K562 (cell line): ENCODE data around the gene AGAP3. TPM values are rescaled to one million over a fixed set of nuclear protein-coding genes. Genes with fewer than 3 reads are reported as not detected.

ENCODE experiments used
- CBX8 ChIP-seq: fragments of 200-600 bp; sonication (generic); IDR thresholded peaks from 2 replicates; pipeline ENCODE4 v1.6.1; 2012; ENCODE audit warnings: borderline replicate concordance, mixed run types, low read depth, mild to moderate bottlenecking, moderate library complexity, mixed read lengths, low read length, control low read depth, inconsistent platforms; ENCODE audit not compliant: poor library complexity, severe bottlenecking; ENCODE audit errors: extremely low read depth
- PHB2 ChIP-seq: fragments of 450-650 bp; IDR thresholded peaks from 2 replicates; pipeline ENCODE4 v1.6.1; 2017; ENCODE audit warnings: low read depth
- XRCC5 ChIP-seq: fragments of 200-400 bp; formaldehyde crosslinking; IDR thresholded peaks from 2 replicates; pipeline ENCODE4 v1.6.1; 2017; ENCODE audit warnings: low read depth, mild to moderate bottlenecking, low read length
- polyA plus RNA-seq, 8 experiments: library from polyadenylated mRNA; depleted of rRNA in 4 of 8; stranded (reverse) in 5 of 8; unstranded in 3 of 8; fragments of >200 nt; fragmentation: Nextera tagmentation in 2 of 8; fragmentation: Illumina TruSeq in 1 of 8; extraction: Ambion mirVana in 2 of 8; extraction: Trizol in 1 of 8; gene quantifications; 2 replicates each; pipeline versions ENCODE4 v1.2.1 to v1.2.3, GENCODE V29; 2011 to 2014; ENCODE audit warnings: inconsistent platforms in 1 of 8, missing spikeins in 1 of 8
- total RNA-seq, 7 experiments: library from RNA; depleted of rRNA in 6 of 7; stranded (reverse); fragments of >200 nt in 6 of 7; fragmentation: Illumina TruSeq in 2 of 7; extraction: Trizol in 2 of 7; gene quantifications; 2 replicates each; pipeline versions ENCODE4 v1.2.1 to v1.2.3, GENCODE V29; 2011 to 2021; ENCODE audit warnings: low replicate concordance in 1 of 7
- TF ChIP-seq, protein P1 (sequence below), 2 experiments: fragments of 150-350 bp in 1 of 2; IDR thresholded peaks; 2 replicates each; pipeline ENCODE4 v1.6.1; 2012 to 2016; ENCODE audit warnings: low read depth in 2 of 2, low read length in 2 of 2, mild to moderate bottlenecking in 1 of 2, moderate library complexity in 1 of 2
- TF ChIP-seq, protein P2 (sequence below), 2 experiments: fragments of 450-650 bp; formaldehyde crosslinking in 1 of 2; IDR thresholded peaks; 2 replicates each; pipeline versions ENCODE4 v1.4.0 to v1.6.1; 2014 to 2020; ENCODE audit warnings: mild to moderate bottlenecking in 2 of 2, borderline replicate concordance in 1 of 2, low read depth in 1 of 2
- TF ChIP-seq, protein P3 (sequence below): fragments of 250-450 bp; sonication (Bioruptor Pico); IDR thresholded peaks from 2 replicates; pipeline ENCODE4 v1.4.0; 2020

AGAP3 gene
- total and polyA plus RNA-seq, 9 of the 15 experiments (the other 6 are each of a cell fraction or from before 2014, with no cell fraction given) = 3.4 to 208 (median 62.2) TPM

- TF ChIP-seq, protein P1, sequence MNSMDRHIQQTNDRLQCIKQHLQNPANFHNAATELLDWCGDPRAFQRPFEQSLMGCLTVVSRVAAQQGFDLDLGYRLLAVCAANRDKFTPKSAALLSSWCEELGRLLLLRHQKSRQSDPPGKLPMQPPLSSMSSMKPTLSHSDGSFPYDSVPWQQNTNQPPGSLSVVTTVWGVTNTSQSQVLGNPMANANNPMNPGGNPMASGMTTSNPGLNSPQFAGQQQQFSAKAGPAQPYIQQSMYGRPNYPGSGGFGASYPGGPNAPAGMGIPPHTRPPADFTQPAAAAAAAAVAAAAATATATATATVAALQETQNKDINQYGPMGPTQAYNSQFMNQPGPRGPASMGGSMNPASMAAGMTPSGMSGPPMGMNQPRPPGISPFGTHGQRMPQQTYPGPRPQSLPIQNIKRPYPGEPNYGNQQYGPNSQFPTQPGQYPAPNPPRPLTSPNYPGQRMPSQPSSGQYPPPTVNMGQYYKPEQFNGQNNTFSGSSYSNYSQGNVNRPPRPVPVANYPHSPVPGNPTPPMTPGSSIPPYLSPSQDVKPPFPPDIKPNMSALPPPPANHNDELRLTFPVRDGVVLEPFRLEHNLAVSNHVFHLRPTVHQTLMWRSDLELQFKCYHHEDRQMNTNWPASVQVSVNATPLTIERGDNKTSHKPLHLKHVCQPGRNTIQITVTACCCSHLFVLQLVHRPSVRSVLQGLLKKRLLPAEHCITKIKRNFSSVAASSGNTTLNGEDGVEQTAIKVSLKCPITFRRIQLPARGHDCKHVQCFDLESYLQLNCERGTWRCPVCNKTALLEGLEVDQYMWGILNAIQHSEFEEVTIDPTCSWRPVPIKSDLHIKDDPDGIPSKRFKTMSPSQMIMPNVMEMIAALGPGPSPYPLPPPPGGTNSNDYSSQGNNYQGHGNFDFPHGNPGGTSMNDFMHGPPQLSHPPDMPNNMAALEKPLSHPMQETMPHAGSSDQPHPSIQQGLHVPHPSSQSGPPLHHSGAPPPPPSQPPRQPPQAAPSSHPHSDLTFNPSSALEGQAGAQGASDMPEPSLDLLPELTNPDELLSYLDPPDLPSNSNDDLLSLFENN (IDR thresholded peaks at IDR 0.05; ENCODE audit: low read depth in 2 of 2, low read length in 2 of 2) = no peak
- TF ChIP-seq XRCC5 = no peak; the same call in 1 of the 2 replicates
- 0 out of 2 replicates have a peak, but pooled peaks have one; percentile 28 for TF ChIP-seq PHB2
- TF ChIP-seq, protein P2, sequence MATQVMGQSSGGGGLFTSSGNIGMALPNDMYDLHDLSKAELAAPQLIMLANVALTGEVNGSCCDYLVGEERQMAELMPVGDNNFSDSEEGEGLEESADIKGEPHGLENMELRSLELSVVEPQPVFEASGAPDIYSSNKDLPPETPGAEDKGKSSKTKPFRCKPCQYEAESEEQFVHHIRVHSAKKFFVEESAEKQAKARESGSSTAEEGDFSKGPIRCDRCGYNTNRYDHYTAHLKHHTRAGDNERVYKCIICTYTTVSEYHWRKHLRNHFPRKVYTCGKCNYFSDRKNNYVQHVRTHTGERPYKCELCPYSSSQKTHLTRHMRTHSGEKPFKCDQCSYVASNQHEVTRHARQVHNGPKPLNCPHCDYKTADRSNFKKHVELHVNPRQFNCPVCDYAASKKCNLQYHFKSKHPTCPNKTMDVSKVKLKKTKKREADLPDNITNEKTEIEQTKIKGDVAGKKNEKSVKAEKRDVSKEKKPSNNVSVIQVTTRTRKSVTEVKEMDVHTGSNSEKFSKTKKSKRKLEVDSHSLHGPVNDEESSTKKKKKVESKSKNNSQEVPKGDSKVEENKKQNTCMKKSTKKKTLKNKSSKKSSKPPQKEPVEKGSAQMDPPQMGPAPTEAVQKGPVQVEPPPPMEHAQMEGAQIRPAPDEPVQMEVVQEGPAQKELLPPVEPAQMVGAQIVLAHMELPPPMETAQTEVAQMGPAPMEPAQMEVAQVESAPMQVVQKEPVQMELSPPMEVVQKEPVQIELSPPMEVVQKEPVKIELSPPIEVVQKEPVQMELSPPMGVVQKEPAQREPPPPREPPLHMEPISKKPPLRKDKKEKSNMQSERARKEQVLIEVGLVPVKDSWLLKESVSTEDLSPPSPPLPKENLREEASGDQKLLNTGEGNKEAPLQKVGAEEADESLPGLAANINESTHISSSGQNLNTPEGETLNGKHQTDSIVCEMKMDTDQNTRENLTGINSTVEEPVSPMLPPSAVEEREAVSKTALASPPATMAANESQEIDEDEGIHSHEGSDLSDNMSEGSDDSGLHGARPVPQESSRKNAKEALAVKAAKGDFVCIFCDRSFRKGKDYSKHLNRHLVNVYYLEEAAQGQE (IDR thresholded peaks at IDR 0.05; ENCODE audit: borderline replicate concordance) = 0 out of 2 replicates have a peak, but pooled peaks have one; percentile 13
- TF ChIP-seq, protein P2 (CRISPR knock-in tag; IDR thresholded peaks at IDR 0.05; ENCODE audit: low read depth) = no peak
- TF ChIP-seq CBX8 = no peak
- TF ChIP-seq, protein P3, sequence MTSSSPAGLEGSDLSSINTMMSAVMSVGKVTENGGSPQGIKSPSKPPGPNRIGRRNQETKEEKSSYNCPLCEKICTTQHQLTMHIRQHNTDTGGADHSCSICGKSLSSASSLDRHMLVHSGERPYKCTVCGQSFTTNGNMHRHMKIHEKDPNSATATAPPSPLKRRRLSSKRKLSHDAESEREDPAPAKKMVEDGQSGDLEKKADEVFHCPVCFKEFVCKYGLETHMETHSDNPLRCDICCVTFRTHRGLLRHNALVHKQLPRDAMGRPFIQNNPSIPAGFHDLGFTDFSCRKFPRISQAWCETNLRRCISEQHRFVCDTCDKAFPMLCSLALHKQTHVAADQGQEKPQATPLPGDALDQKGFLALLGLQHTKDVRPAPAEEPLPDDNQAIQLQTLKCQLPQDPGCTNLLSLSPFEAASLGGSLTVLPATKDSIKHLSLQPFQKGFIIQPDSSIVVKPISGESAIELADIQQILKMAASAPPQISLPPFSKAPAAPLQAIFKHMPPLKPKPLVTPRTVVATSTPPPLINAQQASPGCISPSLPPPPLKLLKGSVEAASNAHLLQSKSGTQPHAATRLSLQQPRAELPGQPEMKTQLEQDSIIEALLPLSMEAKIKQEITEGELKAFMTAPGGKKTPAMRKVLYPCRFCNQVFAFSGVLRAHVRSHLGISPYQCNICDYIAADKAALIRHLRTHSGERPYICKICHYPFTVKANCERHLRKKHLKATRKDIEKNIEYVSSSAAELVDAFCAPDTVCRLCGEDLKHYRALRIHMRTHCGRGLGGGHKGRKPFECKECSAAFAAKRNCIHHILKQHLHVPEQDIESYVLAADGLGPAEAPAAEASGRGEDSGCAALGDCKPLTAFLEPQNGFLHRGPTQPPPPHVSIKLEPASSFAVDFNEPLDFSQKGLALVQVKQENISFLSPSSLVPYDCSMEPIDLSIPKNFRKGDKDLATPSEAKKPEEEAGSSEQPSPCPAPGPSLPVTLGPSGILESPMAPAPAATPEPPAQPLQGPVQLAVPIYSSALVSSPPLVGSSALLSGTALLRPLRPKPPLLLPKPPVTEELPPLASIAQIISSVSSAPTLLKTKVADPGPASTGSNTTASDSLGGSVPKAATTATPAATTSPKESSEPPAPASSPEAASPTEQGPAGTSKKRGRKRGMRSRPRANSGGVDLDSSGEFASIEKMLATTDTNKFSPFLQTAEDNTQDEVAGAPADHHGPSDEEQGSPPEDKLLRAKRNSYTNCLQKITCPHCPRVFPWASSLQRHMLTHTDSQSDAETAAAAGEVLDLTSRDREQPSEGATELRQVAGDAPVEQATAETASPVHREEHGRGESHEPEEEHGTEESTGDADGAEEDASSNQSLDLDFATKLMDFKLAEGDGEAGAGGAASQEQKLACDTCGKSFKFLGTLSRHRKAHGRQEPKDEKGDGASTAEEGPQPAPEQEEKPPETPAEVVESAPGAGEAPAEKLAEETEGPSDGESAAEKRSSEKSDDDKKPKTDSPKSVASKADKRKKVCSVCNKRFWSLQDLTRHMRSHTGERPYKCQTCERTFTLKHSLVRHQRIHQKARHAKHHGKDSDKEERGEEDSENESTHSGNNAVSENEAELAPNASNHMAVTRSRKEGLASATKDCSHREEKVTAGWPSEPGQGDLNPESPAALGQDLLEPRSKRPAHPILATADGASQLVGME (CRISPR knock-in tag) = no peak
Observed at GRCh38 chr7:151081170-151082101, 4.8 kb upstream of the AGAP3 start (continued).
